GM21717 (cell line): ENCODE results near the gene ACER1.

ENCODE experiments used
- ATAC-seq: cut with Tn5 transposase; IDR thresholded peaks from one replicate; pipeline ENCODE4 v1.9.1; 2021; ENCODE audit warnings: mild to moderate bottlenecking, moderate library complexity; ENCODE audit not compliant: unreplicated experiment

ACER1 gene

GRCh38 chr19:6269101-6269886 lies 64.1 kb downstream of the ACER1 start:
- ATAC-seq = no peak

- no peak for ATAC-seq
Observed at GRCh38 chr19:6268382-6268771, 65.0 kb downstream of the ACER1 start.

GRCh38 chr19:6267552-6268381 lies 65.6 kb downstream of the ACER1 start:
- no peak for ATAC-seq

GRCh38 chr19:6264803-6265202 lies 68.6 kb downstream of the ACER1 start:
- ATAC-seq = no peak

GRCh38 chr19:6263735-6264444 lies 69.5 kb downstream of the ACER1 start:
- ATAC-seq = no peak

GRCh38 chr19:6263306-6263705 lies 70.1 kb downstream of the ACER1 start:
- no peak for ATAC-seq

- no peak for ATAC-seq
Observed at GRCh38 chr19:6262519-6262918, 70.9 kb downstream of the ACER1 start.

GRCh38 chr19:6261883-6262282 lies 71.5 kb downstream of the ACER1 start:
- no peak for ATAC-seq

GRCh38 chr19:6260912-6261650 lies 72.3 kb downstream of the ACER1 start:
- no peak for ATAC-seq

GRCh38 chr19:6260376-6260775 lies 73.0 kb downstream of the ACER1 start:
- no peak for ATAC-seq

- ATAC-seq = no peak
Observed at GRCh38 chr19:6259312-6259861, 74.0 kb downstream of the ACER1 start.

GRCh38 chr19:6258812-6259311 lies 74.5 kb downstream of the ACER1 start:
- no peak for ATAC-seq
